Measurements from ENCODE around the gene ITPRIP.

GRCh38 chr10:104314591-104315485, 23.4 kb downstream of the ITPRIP start:
- no peak for TF ChIP-seq CTCF (IDR thresholded peaks at IDR 0.05)
- no peak for TF ChIP-seq POLR2A (IDR thresholded peaks at IDR 0.05)

All from body of pancreas (tissue), 4 donors.